ENCODE results near the gene DSCAML1. TPM values are rescaled to one million over a fixed set of nuclear protein-coding genes. Genes with fewer than 3 reads are reported as not detected.

The DSCAML1 gene
- total RNA-seq, 1 donor from 2014 or later, result 4.0 TPM

DNA sequence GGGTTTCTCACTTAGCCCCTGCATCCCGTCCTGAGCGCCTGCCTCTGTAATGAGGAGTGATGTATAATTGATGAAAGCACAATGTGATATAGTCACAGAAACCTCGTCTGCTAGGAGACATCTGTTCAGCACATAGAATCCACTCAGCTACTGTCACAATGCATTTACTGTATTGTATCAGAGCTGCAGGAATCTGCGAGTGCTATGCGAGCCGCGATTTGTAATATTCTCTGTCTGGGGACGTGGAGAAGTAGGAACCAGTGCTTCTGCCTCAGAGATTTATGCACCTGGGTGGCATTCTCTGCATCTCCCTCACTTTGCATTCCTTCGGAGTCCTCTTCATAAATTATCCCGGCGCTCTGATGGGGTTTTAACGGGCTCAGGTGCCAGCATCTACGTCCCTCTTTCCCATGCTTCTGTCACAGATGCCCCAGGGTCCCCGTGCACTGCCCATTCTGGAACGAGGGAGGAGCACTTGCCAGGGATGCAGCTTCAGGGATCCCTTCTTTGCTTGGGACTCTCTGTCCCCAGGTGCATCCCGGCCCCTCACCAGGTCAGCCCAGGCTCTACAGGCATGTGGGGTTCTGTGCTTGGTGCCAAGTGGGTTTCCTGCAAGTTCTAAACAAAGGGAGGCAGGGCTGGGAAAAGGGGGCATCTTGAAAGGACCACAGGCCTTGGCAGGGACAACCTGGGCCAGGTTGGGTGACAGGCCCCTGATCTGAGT, 205.5 kb downstream of the DSCAML1 start:
- no peak overlapping the region for H3K4me3 ChIP-seq (ENCODE audit: low read depth, low read length)
- DNase-seq (ENCODE audit: low read depth), result no peak
- TF ChIP-seq, protein P1, sequence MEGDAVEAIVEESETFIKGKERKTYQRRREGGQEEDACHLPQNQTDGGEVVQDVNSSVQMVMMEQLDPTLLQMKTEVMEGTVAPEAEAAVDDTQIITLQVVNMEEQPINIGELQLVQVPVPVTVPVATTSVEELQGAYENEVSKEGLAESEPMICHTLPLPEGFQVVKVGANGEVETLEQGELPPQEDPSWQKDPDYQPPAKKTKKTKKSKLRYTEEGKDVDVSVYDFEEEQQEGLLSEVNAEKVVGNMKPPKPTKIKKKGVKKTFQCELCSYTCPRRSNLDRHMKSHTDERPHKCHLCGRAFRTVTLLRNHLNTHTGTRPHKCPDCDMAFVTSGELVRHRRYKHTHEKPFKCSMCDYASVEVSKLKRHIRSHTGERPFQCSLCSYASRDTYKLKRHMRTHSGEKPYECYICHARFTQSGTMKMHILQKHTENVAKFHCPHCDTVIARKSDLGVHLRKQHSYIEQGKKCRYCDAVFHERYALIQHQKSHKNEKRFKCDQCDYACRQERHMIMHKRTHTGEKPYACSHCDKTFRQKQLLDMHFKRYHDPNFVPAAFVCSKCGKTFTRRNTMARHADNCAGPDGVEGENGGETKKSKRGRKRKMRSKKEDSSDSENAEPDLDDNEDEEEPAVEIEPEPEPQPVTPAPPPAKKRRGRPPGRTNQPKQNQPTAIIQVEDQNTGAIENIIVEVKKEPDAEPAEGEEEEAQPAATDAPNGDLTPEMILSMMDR (conservative IDR thresholded peaks at IDR 0.05; ENCODE audit: low read depth, low read length), result no peak

DNA sequence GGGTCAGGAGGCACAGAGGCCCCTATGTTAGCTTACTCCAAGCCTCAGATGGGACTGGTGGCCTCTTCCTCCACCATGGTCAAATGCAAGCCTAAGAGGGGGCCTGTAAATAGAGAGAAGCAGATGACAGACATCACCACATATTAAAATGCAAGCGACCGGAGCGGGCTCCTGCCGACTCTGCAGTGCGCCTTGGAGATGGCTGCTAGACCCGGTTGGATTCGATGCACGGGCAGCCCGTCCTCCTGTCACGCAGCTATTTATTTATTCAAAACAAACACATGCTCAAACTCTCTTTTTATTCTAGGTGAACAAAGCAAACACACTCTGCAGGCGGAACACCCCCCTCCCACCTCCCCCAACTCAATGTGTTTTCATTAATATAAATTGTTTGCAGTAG, 208.0 kb downstream of the DSCAML1 start:
- no peak for DNase-seq (ENCODE audit: low read depth)
- TF ChIP-seq, protein P1 (conservative IDR thresholded peaks at IDR 0.05; ENCODE audit: low read depth, low read length), result no peak
- no peak overlapping the region for H3K4me3 ChIP-seq (ENCODE audit: low read depth, low read length)

DNA sequence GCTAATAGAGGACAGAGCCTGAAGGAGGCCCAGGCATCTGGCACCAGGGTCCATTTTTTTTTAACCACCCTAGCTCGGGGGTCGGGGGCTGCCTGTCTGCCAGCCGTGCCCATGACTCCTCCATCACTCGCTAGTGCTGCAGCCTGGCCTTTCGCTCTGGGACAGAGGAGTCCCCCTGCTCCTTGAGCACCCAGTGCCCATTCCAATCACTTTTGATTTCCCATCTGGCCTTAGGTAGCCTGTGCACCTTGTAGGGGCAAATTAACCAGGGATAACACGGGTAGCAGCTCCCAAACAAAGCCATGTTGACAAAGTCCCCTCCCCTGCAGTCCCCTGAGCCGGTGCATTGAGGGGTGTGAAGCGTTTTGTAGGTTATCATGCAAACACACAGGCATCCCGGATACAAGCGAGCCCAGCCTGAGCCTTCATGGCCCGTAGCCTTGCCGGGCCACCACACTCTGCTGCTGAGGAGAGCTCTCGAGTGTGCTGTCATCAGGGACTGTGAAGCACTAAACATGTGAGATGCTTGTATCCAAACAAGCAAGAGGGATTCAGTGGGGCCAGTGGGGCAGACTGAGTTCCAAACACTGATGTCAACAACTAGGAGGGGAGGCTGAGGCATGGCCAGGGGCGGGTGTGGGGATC, 208.7 kb downstream of the DSCAML1 start:
- TF ChIP-seq, protein P1 (conservative IDR thresholded peaks at IDR 0.05; ENCODE audit: low read depth, low read length), result no peak
- no peak overlapping the region for H3K4me3 ChIP-seq (ENCODE audit: low read depth, low read length)
- no peak for DNase-seq (ENCODE audit: low read depth)

DNA sequence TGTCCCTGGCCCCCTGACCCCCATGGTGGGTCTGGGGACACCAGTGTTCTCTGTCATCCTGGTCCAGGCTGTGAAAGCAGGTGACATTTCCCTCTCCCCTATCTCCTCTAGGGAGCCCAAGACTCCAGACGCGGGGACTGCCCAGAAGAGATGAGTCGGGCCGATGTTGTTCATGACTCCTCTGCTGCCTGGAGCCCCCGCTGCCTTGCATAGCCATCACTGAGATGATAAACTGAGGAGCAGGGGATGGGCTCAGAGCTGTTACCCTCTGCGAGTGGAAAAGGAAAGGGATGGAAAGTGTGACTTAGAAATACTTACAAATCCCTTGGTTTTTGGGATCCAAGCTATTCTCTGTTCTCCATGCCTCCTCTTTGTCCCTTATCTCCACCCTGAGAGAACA, 209.6 kb downstream of the DSCAML1 start:
- no peak for DNase-seq (ENCODE audit: low read depth)
- TF ChIP-seq, protein P1 (conservative IDR thresholded peaks at IDR 0.05; ENCODE audit: low read depth, low read length), result no peak
- no peak overlapping the region for H3K4me3 ChIP-seq (ENCODE audit: low read depth, low read length)

DNA sequence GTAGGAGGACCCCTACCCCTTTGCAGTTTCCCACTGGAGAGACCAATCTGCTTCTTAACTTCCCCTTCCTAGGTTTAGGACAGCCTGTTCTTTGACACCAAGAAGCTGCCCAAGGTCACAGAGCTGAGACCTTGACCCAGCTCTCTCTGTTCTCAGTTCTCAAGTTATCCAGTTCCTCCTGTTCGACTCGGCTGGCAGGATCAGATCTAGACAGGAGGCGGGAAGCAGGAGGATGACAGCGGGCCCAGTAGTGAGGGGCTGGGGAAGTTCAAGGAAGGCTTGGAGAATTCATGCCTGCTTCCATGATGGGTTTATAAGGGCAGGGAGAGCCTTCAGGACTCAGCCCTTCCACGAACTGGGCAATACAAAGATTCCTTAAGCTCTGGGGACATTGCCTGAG, 210.6 kb downstream of the DSCAML1 start:
- TF ChIP-seq, protein P1 (conservative IDR thresholded peaks at IDR 0.05; ENCODE audit: low read depth, low read length), result no peak
- H3K4me3 ChIP-seq (ENCODE audit: low read depth, low read length), result no peak overlapping the region
- DNase-seq (ENCODE audit: low read depth), result no peak

DNA sequence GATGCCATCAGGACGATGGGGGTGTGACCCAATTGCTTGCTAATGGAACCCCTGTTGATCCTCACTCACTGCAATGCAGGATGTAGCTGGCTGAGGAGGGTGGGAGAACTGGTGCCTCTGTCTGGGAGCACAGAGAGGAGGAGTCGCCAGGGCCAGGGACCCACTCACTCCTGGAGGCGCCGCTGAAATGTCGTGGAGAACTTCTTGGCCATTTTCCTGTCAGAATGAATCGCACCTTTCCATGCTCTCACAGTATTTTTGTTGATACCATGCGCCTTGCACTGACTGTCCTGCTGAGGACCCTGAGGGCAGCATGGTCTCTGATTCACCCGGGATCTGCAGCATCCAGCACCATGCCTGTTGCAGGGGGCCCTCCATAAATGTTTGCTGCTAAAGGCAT, 211.4 kb downstream of the DSCAML1 start:
- TF ChIP-seq, protein P1 (conservative IDR thresholded peaks at IDR 0.05; ENCODE audit: low read depth, low read length), result no peak

More for the DNA sequence above, 211.4 kb downstream of the DSCAML1 start:
- H3K4me3 ChIP-seq (ENCODE audit: low read depth, low read length), result no peak overlapping the region
- DNase-seq (ENCODE audit: low read depth), result no peak
